HG02571 (cell line): ENCODE results near the gene PLAAT5.
"Not testable (repeated sequence)": the region's sequence is repeated elsewhere in the genome, so short reads cannot be mapped to it uniquely, and the experiment has no call there.

Experiments
- ATAC-seq: cut with Tn5 transposase; IDR thresholded peaks from one replicate; pipeline ENCODE4 v1.9.1; 2021; ENCODE audit warnings: mild to moderate bottlenecking, moderate library complexity; ENCODE audit not compliant: unreplicated experiment

PLAAT5 gene

GRCh38 chr11:63490551-63491239 is at the start of gene PLAAT5:
Gene PLAAT5 (minus strand): TSS chr11:63491167. CDS start chr11:63491034, 133 bp downstream.
- ATAC-seq = no peak

- ATAC-seq = no peak
Measured at GRCh38 chr11:63537293-63538101, 46.5 kb upstream of the PLAAT5 start.

GRCh38 chr11:63536669-63537292 is 45.8 kb upstream of the PLAAT5 start, which contains the start of gene PLAAT4:
Gene PLAAT4 (plus strand): TSS chr11:63536808. CDS start chr11:63536869, 61 bp downstream.
- no peak for ATAC-seq

GRCh38 chr11:63535734-63536133 is 44.8 kb upstream of the PLAAT5 start:
- no peak for ATAC-seq

GRCh38 chr11:63534895-63535461 is 44.0 kb upstream of the PLAAT5 start:
- no peak for ATAC-seq

GRCh38 chr11:63534076-63534475 is 43.1 kb upstream of the PLAAT5 start:
- no peak for ATAC-seq

GRCh38 chr11:63532799-63533475 is 42.0 kb upstream of the PLAAT5 start:
- ATAC-seq = no peak

- no peak for ATAC-seq
Measured at GRCh38 chr11:63532117-63532516, 41.1 kb upstream of the PLAAT5 start.

GRCh38 chr11:63531074-63531792 is 40.3 kb upstream of the PLAAT5 start:
- ATAC-seq = not testable (repeated sequence)

GRCh38 chr11:63530021-63530420 is 39.1 kb upstream of the PLAAT5 start:
- ATAC-seq = no peak

GRCh38 chr11:63529373-63529772 is 38.4 kb upstream of the PLAAT5 start:
- not testable (repeated sequence) for ATAC-seq

- ATAC-seq = not testable (repeated sequence)
Measured at GRCh38 chr11:63528729-63529278, 37.8 kb upstream of the PLAAT5 start.

GRCh38 chr11:63528156-63528555 is 37.2 kb upstream of the PLAAT5 start:
- ATAC-seq = not testable (repeated sequence)

- ATAC-seq = no peak
Measured at GRCh38 chr11:63527667-63528066, 36.7 kb upstream of the PLAAT5 start.

GRCh38 chr11:63523151-63523550 is 32.2 kb upstream of the PLAAT5 start:
- ATAC-seq = no peak

- no peak for ATAC-seq
Measured at GRCh38 chr11:63521896-63522295, 30.9 kb upstream of the PLAAT5 start.

- ATAC-seq = no peak
Measured at GRCh38 chr11:63520606-63521170, 29.7 kb upstream of the PLAAT5 start.

GRCh38 chr11:63518548-63518947 is 27.6 kb upstream of the PLAAT5 start:
- ATAC-seq = no peak

GRCh38 chr11:63517156-63517555 is 26.2 kb upstream of the PLAAT5 start:
- no peak for ATAC-seq
